Activated CD4-positive, alpha-beta memory T cell treated with anti-CD3 and anti-CD28 coated beads, Interleukin-2, amount 10 ng/mL, durations not matched to agents 7 days and 5 days (primary cell): ENCODE results near the gene RASA1. TPM values are rescaled to one million over a fixed set of nuclear protein-coding genes. Genes with fewer than 3 reads are reported as not detected.

Source experiments
- total RNA-seq, 2 experiments: library from RNA; stranded (reverse); gene quantifications; one replicate each; pipeline ENCODE4 v1.2.3, GENCODE V29; 2021

Gene RASA1
- total RNA-seq, 2 experiments from 2014 or later = 22.5 to 23.5 TPM

Other genes with a start within 250 kb of the RASA1 start
- gene CCNH, start 145.0 kb downstream of the RASA1 start, total RNA-seq = 10 to 100 TPM; 55.7 to 60.4 TPM